GM12874 (cell line): ENCODE measurements around the gene SHMT1.

Source experiments
- CTCF ChIP-seq: IDR thresholded peaks from 2 replicates; pipeline ENCODE4 v1.5.1; 2011; ENCODE audit warnings: low read depth, mild to moderate bottlenecking, control low read depth, low read length, moderate library complexity; ENCODE audit not compliant: insufficient read depth

SHMT1 gene

DNA sequence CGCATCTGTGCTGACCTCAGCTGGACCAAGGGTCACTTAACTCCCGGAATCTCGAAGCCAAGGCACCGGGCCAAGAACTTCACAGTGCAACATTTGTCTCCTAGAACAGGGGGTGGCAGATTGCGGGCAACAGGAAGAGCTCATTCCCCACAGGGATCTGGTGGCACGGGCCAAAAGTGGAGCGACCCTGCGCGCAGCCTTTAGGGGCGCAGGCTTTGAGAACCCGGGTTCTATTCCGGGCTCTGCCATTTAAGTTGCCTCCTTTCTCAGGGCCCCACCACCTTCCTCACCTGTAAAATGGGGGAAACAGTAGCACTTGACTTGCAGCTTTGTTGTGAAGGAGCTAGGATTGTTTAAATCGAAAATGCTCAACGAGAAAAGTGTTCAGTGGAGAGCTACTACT is 651 bp downstream of the SHMT1 start:
- no peak for TF ChIP-seq CTCF

DNA sequence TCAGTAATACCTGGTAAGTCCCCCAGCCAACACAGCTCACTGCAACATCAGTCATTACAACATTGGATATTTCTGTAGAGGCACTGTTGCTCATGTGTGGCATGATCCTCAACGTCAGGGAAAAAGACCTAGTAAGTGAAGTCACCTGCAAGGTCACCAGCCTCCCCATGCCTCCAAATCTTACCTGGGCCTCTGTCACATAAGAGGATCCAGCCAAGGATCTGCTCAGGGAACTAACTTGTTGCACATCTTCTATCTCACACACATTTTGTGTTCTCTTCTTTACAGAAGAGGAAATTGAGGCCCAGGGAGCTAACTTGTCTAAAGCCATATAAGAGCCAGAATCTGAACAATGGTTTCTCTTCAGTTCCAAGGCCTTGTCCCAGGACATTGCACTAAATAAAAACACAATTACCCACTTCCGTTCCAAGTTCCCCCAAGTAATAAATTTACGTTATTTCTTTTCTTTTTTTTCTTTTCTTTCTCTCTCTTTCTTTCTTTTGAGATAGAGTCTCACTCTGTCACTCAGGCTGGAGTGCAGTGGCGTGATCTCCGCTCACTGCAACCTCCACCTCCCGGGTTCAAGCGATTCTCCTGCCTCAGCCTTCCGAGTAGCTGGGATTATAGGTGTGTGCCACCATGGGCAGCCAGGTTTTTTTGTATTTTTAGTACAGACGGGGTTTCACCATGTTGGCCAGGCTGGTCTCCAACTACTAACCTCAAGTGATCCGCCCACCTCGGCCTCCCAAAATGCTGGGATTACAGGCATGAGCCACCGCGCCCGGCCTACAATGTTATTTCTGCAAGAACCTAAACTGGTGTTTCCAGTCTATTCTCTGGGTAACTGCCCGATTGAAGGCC is 1.3 kb downstream of the SHMT1 start:
- TF ChIP-seq CTCF = no peak

DNA sequence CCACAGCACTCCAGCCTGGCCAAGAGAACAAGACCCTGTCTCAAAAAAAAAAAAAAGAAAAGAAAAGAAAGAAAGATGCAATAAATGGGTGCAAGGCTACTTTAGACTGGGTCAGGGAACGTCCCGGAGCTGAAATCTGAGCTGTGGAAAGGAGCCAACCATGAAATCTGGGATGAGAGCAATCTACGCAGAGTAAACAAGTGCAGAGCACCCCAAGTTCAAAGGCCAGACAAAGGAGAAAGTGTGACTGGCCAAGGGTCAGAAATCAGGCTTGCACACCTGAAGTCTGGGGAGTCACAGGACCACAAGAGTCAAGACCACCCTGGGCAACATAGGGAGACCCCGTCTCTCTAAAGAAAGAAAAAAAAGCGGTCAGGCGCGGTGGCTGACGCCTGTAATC is 2.8 kb downstream of the SHMT1 start:
- no peak for TF ChIP-seq CTCF

DNA sequence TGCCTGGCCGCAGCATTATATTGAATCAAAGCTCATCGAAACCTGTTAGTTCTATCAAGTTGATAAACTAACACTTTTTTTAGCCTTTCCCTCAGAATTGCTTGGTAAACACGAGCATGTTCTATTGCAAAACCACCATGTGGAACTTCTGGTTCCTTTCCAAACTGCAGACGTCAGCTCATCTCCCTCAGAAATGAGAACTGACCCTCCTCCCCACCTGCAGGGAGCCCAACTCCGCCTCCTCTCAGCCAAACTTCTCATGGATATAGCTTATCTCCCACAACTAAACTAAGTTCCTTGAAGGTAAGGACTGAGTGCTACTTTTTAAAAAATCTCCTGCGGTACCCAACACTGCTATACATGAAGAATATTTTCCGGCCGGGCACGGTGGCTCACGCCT is 6.7 kb downstream of the SHMT1 start:
- no peak for TF ChIP-seq CTCF

DNA sequence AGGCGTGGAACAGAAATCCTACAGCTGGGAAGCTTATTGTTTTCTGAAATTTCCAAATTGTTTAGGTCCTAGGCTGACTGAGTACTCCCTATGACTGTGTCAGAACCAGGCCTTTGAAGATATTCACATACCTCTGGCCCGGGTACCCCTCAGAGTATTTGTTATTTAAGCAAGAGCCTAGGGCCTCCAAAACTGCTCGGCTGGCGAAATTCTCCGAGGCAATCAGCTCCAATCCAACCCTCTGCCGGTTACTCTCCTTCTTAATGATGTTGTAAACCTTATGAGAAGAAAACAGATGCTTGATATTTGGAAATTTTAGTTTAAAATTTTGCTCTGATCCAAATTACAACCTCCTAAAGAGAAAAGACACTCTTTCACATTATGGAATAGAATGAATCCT is 9.8 kb downstream of the SHMT1 start:
- TF ChIP-seq CTCF = no peak

DNA sequence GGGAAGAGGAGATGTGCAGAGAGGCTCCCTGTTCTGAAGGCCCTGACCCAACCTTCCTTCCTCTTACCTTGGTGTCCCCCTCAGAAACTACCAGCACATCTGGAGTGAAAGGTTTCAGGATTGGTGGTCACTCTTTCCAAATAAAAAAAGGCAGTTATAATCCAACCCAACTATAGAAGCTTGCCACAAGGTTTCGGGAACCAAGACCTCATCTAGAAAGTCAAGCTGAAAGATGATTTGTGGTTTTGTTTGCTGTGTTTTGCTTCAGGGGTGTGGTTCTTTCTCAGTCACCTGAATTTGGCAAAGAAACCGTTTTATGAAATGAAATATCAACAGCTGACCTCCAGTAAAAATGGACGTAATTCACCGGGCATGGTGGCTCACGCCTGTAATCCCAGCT is 19.3 kb downstream of the SHMT1 start:
- TF ChIP-seq CTCF = no peak

DNA sequence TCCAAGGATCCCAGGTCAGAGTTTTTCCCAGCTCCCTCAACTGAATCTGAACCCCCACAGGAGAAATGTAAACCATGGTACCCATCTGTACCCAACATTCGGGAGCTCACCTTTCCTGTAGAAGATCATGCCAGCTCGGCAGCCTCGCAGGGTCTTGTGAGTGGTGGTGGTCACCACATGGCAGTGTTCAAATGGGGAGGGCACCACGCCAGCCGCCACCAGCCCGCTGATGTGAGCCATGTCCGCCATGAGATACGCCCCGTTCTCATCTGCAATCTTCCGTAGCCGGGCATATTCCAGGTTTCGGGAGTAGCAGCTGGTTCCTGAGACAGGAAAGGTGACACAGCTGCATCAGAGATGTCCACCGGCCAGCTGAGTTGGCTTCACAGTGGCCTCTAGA is 23.4 kb downstream of the SHMT1 start:
- TF ChIP-seq CTCF = no peak
